ENCODE measurements around the gene VMP1.

Gene VMP1

GRCh38 chr17:59711936-59712335 lies 4.5 kb downstream of the VMP1 start:
- no peak for DNase-seq (ENCODE audit: low read depth in 2 of 2)

DNA sequence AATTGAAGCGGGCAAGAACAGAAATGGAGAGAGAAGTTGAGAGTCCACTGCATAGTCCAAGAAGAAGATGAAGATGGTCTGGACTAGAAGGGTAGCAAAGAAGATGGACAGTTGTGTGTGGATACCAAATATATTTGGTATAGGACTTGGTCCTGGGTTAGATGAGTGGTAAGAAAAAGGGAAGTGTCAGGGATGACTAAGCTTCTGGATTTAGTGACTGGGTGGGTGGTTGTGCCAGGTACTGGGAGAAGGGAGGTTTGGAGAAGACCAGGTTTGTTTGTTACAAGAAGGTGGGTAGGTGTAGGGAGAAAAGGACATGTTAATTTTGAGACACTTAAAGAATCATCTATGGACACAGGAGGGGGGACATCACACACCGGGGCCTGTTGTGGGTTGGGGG lies 5.4 kb downstream of the VMP1 start:
- DNase-seq (ENCODE audit: low read depth in 2 of 2), result no peak

GRCh38 chr17:59714255-59714654 lies 6.8 kb downstream of the VMP1 start:
- no peak for DNase-seq (ENCODE audit: low read depth in 2 of 2)

DNA sequence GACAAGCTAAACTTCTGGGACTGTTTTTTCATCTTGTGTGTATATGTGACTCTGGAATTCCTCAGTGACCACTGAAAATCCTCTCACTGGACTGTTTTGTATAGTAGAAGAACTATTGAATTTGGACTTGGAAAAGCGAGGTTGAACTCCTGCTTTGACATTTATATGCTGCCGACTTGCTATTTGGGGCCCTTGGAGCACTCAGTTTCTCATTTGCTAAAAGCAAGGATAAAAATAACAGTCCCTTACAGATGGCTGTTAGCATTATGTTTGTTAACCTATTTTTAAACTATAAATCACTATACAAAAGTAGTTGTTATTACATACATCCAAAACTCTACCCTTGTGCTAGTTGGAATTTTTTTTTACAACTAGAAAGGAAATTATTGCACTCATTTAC lies 9.0 kb downstream of the VMP1 start:
- DNase-seq (ENCODE audit: low read depth in 2 of 2), result no peak

- DNase-seq (ENCODE audit: low read depth in 2 of 2), result no peak
Measured at GRCh38 chr17:59719526-59719925, 12.1 kb downstream of the VMP1 start.

DNA sequence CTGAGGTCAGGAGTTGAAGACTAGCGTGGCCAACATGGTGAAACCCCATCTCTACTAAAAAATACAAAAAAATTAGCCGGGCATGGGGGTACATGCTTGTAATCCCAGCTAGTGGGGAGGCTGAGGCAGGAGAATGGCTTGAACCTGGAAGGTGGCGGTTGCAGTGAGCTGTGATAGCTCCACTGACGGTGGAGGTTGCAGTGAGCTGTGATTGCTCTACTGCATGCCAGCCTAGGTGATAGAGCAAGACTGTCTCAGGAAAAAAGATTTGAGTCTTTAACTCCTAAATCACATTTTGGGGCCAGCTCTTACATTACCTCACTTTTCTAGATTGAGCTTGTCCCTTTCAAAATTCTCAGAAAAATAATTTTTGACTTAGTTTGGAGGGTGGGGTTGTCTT lies 15.2 kb downstream of the VMP1 start:
- DNase-seq (ENCODE audit: low read depth in 2 of 2), result no peak

DNA sequence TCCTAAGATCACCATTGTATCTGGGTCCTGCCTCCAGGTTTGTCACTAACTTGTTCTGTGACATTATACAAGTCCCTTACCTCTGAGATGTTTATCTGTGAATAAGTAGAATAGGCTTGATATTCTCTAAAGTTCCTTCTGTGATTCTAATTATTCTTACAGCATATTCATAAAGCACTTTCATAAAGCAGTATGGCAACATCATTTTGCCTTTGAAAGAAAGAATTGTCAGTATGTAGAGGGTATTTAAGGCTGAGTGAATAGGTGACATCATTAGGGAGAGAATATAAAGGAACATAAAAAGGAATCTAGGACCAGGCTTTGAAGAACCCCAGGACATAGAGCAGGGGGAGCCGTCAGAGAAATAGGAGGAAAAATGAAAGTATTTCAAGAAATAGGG lies 15.6 kb downstream of the VMP1 start:
- DNase-seq (ENCODE audit: low read depth in 2 of 2), result no peak

DNA sequence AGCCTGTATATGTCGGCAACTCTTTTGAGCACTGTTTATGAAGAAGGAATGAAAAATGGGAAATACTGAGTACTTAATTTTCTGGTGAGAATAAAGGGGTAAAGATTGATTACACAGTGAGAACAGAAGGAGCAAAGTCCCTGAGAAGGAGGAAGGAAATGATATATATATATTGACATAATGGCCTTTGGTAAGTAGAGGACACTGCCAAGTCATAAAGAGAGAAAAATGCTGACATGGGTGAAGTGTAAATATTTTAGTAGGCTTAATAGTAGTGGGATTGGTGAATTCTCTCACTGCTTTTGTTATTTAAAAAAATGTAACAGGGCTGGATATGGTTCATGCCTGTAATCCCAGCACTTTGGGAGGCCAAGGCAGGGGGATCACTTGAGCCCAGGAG lies 16.2 kb downstream of the VMP1 start:
- no peak for DNase-seq (ENCODE audit: low read depth in 2 of 2)

DNA sequence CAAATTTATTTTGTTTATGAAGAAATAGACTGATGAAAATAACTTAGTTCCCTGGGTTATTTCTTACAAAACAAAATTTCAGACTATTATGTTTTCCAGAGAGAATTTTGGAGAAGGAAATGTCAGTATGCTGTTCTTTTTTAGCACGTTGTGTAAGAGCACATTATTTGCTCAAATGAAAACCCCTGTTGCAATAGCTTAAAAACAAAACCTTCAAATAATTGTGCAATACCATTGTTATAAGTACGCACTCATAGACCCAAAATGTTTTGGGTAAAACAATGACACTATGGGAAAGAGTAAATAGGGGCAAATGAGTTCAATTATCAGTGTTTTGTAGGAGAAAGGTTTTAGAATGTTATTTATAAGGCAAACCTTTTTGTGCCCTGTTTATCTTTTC lies 18.2 kb downstream of the VMP1 start:
- DNase-seq (ENCODE audit: low read depth in 2 of 2), result no peak

DNA sequence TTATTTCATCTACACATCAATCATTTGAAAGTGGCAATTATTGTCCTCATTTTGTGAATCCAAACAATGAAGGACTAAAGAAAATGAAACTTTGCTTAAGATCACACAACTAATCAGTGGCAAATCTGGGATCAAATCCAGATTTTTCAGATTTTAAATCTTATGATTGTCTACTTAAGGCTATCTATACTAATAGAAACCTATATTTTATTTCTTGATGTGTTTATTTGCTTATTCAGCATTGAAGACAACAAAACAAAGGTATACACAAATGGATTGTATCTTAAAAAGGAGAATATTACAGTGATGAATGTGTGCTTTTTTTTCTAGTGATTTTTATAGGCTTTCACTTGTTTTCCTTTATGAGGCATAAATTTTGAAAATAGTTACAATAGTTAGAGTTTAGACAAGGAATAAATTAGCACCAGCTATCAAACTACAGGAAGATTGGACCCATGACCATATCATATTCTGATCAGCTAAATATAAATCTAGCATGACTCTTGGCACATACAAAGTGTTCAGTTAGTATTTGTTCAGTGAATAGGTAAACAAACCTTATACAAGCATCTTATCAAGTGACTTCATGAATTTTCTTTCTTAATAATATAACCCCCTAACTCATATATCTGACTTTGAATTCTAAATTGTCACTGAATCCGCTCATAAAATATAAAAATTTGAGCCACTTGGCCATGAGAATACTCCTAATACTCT lies 20.5 kb downstream of the VMP1 start:
- no peak for DNase-seq (ENCODE audit: low read depth in 2 of 2)

DNA sequence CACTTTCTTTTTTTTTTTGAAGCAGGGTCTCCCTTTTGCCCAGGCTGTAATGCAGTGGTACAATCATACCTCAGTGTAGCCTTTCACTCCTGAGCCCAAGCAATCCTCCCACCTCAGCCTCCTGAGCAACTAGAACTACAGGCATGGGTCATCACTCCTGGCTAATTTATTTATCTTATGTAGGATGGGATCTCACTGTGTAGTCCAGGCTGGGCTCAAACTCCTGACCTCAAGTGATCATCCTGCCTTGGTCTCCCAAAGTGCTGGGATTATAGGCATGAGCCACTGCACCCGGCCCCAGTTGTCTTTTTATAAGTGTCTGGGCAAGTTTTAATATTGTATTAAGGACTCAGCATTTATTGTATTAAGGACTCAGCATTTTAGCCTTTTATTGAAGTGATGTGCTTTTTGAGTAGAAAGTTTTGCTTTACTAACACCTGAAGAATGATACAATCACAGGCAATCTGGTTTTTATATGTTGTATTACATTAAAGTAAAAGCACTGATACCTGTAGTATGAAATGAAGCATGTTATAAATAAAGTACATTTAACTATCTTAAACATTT lies 22.9 kb downstream of the VMP1 start:
- no peak for DNase-seq (ENCODE audit: low read depth in 2 of 2)

DNA sequence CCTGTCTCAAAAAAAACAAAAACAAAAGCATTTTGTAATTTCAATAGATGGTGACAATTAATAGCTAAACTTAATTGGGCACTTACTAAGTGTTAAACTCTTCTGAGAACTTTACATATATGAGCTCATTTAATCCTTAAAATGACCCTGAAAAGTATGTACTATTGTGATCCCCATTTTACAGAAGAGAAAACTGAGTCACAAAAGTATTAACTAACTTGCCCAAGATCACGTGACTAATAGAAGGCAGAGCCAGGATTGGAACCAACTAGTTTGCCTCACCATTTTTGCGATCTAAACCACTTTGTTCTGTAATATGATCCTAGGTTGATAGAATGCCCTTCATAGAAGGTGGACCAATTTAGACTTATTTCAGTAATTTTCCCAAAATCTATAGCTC lies 26.2 kb downstream of the VMP1 start:
- no peak for DNase-seq (ENCODE audit: low read depth in 2 of 2)

GRCh38 chr17:59734226-59734625 lies 26.8 kb downstream of the VMP1 start:
- no peak for DNase-seq (ENCODE audit: low read depth in 2 of 2)

DNA sequence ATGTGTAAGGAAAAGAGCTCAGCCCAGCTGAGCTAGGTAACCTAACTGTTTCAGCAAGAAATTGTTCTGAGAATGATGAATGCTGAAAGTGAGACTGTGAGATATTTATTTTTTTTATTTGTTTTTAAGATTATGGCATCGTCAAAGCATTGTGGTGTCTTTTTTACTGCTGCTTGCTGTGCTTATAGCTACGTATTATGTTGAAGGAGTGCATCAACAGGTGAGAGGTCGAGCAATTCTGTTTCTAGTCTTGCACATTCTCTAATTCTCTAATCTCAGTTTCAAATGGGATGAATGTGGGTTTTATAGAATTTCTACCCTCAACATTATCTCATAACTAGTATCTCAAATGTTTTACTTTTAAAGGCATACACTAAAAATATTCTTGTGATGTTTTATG lies 29.9 kb downstream of the VMP1 start:
- DNase-seq (ENCODE audit: low read depth in 2 of 2), result no peak

GRCh38 chr17:59743842-59744241 lies 36.4 kb downstream of the VMP1 start:
- DNase-seq (ENCODE audit: low read depth in 2 of 2), result no peak

GRCh38 chr17:59745040-59745439 lies 37.6 kb downstream of the VMP1 start:
- DNase-seq (ENCODE audit: low read depth in 2 of 2), result no peak

GRCh38 chr17:59746849-59747445 lies 39.5 kb downstream of the VMP1 start:
- no peak for DNase-seq (ENCODE audit: low read depth in 2 of 2)

DNA sequence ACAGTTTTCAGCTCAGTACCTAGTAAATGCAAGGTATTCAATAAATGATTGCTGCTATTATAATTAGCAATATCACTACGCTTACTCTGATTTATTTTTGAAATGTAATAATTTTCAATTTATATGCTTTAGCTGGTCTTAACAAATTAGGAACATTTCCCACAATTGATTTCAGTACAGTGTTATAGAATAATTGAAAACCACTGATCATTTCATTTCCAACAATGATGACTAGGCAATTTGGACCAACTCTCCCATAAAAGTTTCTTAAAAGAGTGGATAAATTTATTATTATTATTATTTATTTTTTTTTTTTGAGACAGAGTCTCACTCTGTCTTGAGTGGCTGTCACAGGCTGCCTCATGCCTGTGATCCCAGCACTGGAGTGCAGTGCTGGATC lies 41.1 kb downstream of the VMP1 start:
- DNase-seq (ENCODE audit: low read depth in 2 of 2), result no peak

DNA sequence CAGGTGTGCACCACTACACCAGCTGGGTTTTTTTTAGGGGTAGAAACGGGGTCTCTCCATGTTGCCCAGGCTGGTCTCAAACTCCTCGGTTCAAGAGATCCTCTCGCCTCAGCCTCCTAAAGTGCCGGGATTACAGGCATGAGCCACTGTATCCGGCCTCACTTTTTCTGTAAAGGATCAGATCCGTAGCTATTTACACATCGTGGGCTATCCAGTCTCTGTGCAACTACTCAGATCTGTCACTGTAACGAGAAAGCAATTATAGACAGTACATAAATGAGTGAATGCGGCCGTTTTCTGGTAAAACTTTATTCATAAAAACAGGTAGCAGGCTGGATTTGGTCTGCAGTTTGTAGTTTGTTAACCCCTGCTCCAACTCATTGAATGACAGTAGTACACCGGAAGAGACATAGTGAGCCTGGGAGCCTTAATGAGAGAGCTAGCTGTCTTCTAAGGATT lies 44.5 kb downstream of the VMP1 start:
- no peak for DNase-seq (ENCODE audit: low read depth in 2 of 2)

GRCh38 chr17:59752446-59752845 lies 45.0 kb downstream of the VMP1 start:
- no peak for DNase-seq (ENCODE audit: low read depth in 2 of 2)

- no peak for DNase-seq (ENCODE audit: low read depth in 2 of 2)
Measured at GRCh38 chr17:59752922-59753321, 45.5 kb downstream of the VMP1 start.

GRCh38 chr17:59753522-59754467 lies 46.3 kb downstream of the VMP1 start:
- no peak for DNase-seq (ENCODE audit: low read depth in 2 of 2)
